ENCODE measurements around the gene RACGAP1. TPM values are rescaled to one million over a fixed set of nuclear protein-coding genes. Genes with fewer than 3 reads are reported as not detected.

Gene RACGAP1
- total RNA-seq, 3 donors from 2014 or later (not counting 1 experiment from before 2014, with no cell fraction given) = 6.1 to 11.6 (median 8.7) TPM

GRCh38 chr12:50041062-50041860 lies 16.0 kb upstream of the RACGAP1 start:
- ATAC-seq (no peak), DNase-seq (no peak)
- no peak overlapping the region for H3K4me3 Mint-ChIP-seq
- intact Hi-C loops (cut with micrococcal nuclease) = no loop called here
- H3K4me1 Mint-ChIP-seq = no peaks in the 10 kb centered on the region
- TF ChIP-seq, protein P1, sequence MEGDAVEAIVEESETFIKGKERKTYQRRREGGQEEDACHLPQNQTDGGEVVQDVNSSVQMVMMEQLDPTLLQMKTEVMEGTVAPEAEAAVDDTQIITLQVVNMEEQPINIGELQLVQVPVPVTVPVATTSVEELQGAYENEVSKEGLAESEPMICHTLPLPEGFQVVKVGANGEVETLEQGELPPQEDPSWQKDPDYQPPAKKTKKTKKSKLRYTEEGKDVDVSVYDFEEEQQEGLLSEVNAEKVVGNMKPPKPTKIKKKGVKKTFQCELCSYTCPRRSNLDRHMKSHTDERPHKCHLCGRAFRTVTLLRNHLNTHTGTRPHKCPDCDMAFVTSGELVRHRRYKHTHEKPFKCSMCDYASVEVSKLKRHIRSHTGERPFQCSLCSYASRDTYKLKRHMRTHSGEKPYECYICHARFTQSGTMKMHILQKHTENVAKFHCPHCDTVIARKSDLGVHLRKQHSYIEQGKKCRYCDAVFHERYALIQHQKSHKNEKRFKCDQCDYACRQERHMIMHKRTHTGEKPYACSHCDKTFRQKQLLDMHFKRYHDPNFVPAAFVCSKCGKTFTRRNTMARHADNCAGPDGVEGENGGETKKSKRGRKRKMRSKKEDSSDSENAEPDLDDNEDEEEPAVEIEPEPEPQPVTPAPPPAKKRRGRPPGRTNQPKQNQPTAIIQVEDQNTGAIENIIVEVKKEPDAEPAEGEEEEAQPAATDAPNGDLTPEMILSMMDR (IDR thresholded peaks at IDR 0.05) = no peak
- H3K36me3 Mint-ChIP-seq = no peaks in the 10 kb centered on the region
- Histone ChIP-seq H3K4me3 (ENCODE audit: low read length) (no peak overlapping the region), H3K4me1 (ENCODE audit: control insufficient read depth, insufficient read depth, low read length) (no peaks in the 10 kb centered on the region), H3K27me3 (ENCODE audit: control insufficient read depth, insufficient read depth, low read length) (no peaks in the 10 kb centered on the region), H3K9me3 (ENCODE audit: control insufficient read depth, insufficient read depth, low read length) (no peaks in the 10 kb centered on the region), H3K36me3 (ENCODE audit: control insufficient read depth, insufficient read depth, low read length) (no peaks in the 10 kb centered on the region), H3K27ac (ENCODE audit: low read length) (no peak overlapping the region)
- no peak overlapping the region for H3K27ac Mint-ChIP-seq
- peaks cover 0 to 2% of the 10 kb centered on the region in 2 donors for H3K27me3 Mint-ChIP-seq (ENCODE audit: low read depth in 2 of 2)
- 90% methylated on average over 15 of the region's 15 CpGs for WGBS (ENCODE audit: insufficient coverage)
- no peaks in the 10 kb centered on the region for H3K9me3 Mint-ChIP-seq

DNA sequence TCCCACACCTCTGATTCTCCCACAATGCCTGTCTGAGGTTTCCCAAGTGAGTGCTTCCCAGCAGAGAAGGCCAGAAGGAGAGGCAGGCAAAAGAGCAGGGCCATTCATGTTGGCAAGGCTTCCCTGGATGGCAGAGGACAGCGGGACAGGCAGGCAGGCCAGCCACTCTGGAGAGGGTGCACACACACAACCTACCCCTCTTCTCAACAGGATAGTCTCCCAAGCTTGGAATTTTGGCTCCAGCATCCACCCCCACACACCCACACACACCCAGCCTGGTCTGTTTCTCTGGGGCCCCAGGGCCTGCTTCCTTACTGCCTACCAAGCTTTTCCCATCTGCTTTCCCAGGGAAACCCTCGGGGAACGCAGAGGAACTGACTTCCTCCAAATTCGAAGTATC lies 15.4 kb upstream of the RACGAP1 start:
- DNase-seq (no peak), ATAC-seq (no peak)
- no peaks in the 10 kb centered on the region for H3K36me3 Mint-ChIP-seq
- no peak overlapping the region for H3K4me3 Mint-ChIP-seq
- no peaks in the 10 kb centered on the region for H3K4me1 Mint-ChIP-seq
- Histone ChIP-seq H3K4me3 (ENCODE audit: low read length) (no peak overlapping the region), H3K4me1 (ENCODE audit: control insufficient read depth, insufficient read depth, low read length) (no peaks in the 10 kb centered on the region), H3K27me3 (ENCODE audit: control insufficient read depth, insufficient read depth, low read length) (no peaks in the 10 kb centered on the region), H3K36me3 (ENCODE audit: control insufficient read depth, insufficient read depth, low read length) (no peaks in the 10 kb centered on the region), H3K27ac (ENCODE audit: low read length) (no peak overlapping the region), H3K9me3 (ENCODE audit: control insufficient read depth, insufficient read depth, low read length) (no peaks in the 10 kb centered on the region)
- H3K9me3 Mint-ChIP-seq = no peaks in the 10 kb centered on the region
- intact Hi-C loops (cut with micrococcal nuclease) = no loop called here
- H3K27ac Mint-ChIP-seq = no peak overlapping the region
- peaks cover 0 to 7% of the 10 kb centered on the region in 2 donors for H3K27me3 Mint-ChIP-seq (ENCODE audit: low read depth in 2 of 2)
- WGBS (ENCODE audit: insufficient coverage) = 84% methylated on average over 4 of the region's 4 CpGs
- TF ChIP-seq, protein P1 (IDR thresholded peaks at IDR 0.05) = no peak

GRCh38 chr12:50039151-50039835 lies 14.0 kb upstream of the RACGAP1 start:
- H3K36me3 Mint-ChIP-seq = no peaks in the 10 kb centered on the region

More at GRCh38 chr12:50039151-50039835, 14.0 kb upstream of the RACGAP1 start:
- Histone ChIP-seq H3K9me3 (ENCODE audit: control insufficient read depth, insufficient read depth, low read length) (no peaks in the 10 kb centered on the region), H3K36me3 (ENCODE audit: control insufficient read depth, insufficient read depth, low read length) (no peaks in the 10 kb centered on the region), H3K27ac (ENCODE audit: low read length) (no peak overlapping the region), H3K27me3 (ENCODE audit: control insufficient read depth, insufficient read depth, low read length) (no peaks in the 10 kb centered on the region), H3K4me3 (ENCODE audit: low read length) (no peak overlapping the region), H3K4me1 (ENCODE audit: control insufficient read depth, insufficient read depth, low read length) (no peaks in the 10 kb centered on the region)
- WGBS (ENCODE audit: insufficient coverage) = 56% methylated on average over 8 of the region's 9 CpGs
- Mint-ChIP-seq H3K9me3 (no peaks in the 10 kb centered on the region), H3K27ac (no peak overlapping the region), H3K4me3 (no peak overlapping the region), H3K27me3 (ENCODE audit: low read depth in 2 of 2) (peaks cover 3 to 16% of the 10 kb centered on the region in 2 donors), H3K4me1 (no peaks in the 10 kb centered on the region)
- DNase-seq (peak; percentile 76 to 86), ATAC-seq (peak; percentile 72 to 84 (median 81))
- TF ChIP-seq, protein P1 (IDR thresholded peaks at IDR 0.05) = peak; percentile 80
- intact Hi-C loops (cut with micrococcal nuclease) = no loop called here

All from natural killer cell (primary cell).